ENCODE results near the gene TAF11L9.
"Not testable (repeated sequence)": the region's sequence is repeated elsewhere in the genome, so short reads cannot be mapped to it uniquely, and the experiment has no call there.

The TAF11L9 gene

DNA sequence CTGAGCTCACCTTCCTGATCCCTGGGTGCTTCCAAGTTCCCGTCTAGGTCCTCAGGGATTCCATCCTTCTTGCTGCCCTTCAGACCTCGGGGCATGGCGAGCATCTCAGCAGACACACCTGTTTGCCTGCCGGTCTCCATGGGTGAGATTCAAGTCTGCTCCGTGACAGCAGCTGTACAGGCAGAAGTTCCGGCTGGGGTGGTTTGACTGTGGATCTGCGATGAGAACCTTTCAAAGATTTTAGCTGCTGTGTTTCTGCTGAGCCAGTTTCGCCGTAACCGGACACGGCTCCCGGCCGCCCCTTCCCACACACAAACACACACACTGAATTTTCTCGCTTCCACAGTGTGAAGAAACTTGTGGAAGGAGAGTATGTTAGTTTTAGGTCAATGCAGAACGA lies at the start of gene TAF11L9:
Gene TAF11L9, minus strand, starts transcription at position 140 of the 400 bp plus-strand sequence.
- not testable (repeated sequence) for DNase-seq (ENCODE audit: low read depth)

- no peak for DNase-seq (ENCODE audit: low read depth)
Measured at GRCh38 chr5:17634160-17634559, 40.0 kb upstream of the TAF11L9 start, which contains the start of gene TAF11L14. Gene TAF11L14, plus strand, starts transcription at chr5:17634460.

DNA sequence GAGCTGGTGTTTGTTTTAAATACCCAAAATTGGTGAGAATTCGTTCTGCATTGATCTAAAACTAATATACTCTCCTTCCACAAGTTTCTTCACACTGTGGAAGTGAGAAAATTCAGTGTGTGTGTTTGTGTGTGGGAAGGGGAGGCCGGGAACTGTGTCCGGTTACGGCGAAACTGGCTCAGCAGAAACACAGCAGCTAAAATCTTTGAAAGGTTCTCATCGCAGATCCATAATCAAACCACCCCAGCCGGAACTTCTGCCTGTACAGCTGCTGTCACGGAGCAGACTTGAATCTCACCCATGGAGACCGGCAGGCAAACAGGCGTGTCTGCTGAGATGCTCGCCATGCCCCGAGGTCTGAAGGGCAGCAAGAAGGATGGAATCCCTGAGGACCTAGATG lies 37.6 kb upstream of the TAF11L9 start, which contains the start of gene TAF11L13:
Gene TAF11L13, plus strand, starts transcription at position 301 of the 400 bp plus-strand sequence.
- not testable (repeated sequence) for DNase-seq (ENCODE audit: low read depth)

DNA sequence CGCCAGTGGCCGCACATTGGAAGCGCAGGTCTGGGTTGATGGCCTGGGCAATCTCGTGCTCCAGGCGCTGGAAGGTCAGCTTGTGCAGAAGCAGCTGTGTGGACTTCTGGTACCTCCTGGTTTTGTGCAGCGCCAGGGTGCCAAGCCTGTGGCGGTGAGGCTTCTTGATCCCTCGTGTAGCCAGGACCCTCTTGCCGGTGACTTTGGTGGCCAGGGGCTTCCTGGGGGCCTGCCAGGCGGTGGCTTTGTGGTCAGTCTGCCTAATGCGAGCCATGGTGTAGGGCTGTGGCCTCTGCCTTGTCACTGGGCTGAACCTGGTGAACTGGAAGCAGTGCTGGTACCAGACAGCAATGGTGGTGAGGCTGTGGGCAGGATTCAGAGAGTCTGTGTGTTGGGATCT lies 31.5 kb upstream of the TAF11L9 start:
- no peak for DNase-seq (ENCODE audit: low read depth)

DNA sequence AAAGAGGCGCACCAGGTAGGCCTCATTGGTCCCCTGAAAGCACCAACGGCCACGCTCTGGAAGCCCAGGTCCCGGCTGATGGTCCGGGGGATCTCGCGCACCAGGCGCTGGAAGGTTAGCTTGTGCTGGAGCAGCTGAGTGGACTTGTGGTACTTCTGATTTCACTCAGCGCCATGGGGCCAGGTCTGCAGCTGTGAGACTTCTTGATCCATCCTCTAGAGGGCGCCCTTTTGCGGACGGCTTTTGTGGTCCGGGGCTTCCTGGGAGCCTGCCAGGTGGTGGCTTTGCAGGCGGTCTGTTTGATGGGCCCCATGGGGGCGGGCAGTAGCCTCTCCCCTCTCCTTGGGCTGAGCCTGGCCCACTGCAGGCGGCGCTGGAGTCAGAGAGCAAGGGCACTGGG lies 26.4 kb upstream of the TAF11L9 start:
- DNase-seq (ENCODE audit: low read depth), result no peak

GRCh38 chr5:17619354-17619753 lies 25.2 kb upstream of the TAF11L9 start:
- no peak for DNase-seq (ENCODE audit: low read depth)

DNA sequence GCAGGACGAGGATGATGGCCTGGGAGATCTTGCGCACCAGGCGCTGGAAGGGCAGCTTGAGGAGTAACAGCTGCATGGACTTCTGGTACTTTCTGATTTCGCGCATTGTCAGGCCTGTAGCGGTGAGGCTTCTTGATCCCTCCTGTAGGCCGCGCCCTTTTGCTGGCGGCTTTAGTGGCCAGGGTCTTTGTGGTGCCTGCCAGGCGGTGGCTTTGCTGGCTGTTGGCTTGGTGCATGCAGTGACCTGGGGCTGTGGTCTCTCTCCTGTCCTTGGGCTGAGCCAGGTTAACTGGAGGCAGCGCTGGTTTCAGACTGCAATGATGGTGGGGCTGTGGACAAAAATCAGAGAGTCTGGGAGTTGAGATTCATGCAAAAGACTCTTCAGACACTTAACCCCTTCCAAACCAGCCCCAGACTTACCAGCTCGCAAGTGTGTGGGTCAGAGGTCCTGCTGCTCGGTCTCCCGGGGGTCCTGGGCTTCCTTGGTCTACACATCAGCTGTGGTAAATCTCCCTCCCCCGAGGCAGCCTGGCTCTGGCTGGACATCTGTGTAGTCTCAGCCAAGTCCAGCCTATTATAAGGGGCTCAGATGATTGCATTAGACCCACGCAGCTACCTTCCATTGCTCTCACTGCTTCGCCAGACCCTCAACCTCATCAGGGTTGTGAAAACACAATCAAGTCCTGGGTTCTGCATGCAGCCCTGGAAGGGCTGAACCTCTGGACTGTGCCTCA lies 20.8 kb upstream of the TAF11L9 start:
- no peak for DNase-seq (ENCODE audit: low read depth)

DNA sequence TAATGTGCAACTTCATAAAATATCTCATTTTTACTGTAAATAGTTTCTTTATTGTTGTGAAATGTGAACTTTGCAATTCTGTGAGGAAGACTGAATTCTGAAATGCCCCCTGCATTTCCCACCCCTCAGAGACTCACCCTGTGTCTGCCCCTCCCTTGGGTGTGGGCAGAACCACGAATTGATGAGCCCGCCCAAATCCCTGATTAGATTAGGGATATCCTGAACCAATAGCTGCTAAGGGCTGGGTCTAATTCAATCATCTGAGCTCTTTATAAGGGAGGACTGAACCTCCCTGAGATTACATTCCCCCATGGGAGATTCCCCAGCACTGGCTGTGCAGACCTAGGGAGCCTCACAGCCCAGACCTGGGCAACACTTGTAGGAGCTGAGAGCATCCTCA lies 15.9 kb upstream of the TAF11L9 start, which contains the start of gene TAF11L12:
Gene TAF11L12, plus strand, starts transcription at position 301 of the 400 bp plus-strand sequence.
- not testable (repeated sequence) for DNase-seq (ENCODE audit: low read depth)

GRCh38 chr5:17607461-17607860 lies 13.3 kb upstream of the TAF11L9 start:
- not testable (repeated sequence) for DNase-seq (ENCODE audit: low read depth)

GRCh38 chr5:17604951-17605350 lies 10.8 kb upstream of the TAF11L9 start:
- no peak for DNase-seq (ENCODE audit: low read depth)

GRCh38 chr5:17603880-17604279 lies 9.7 kb upstream of the TAF11L9 start, which contains the start of gene TAF11L11:
Gene TAF11L11, plus strand, starts transcription at chr5:17604183.
- DNase-seq (ENCODE audit: low read depth), result not testable (repeated sequence)

GRCh38 chr5:17597728-17598127 lies 3.5 kb upstream of the TAF11L9 start, which contains the start of gene TAF11L10:
Gene TAF11L10, minus strand, starts transcription at chr5:17597828.
- DNase-seq (ENCODE audit: low read depth), result not testable (repeated sequence)

DNA sequence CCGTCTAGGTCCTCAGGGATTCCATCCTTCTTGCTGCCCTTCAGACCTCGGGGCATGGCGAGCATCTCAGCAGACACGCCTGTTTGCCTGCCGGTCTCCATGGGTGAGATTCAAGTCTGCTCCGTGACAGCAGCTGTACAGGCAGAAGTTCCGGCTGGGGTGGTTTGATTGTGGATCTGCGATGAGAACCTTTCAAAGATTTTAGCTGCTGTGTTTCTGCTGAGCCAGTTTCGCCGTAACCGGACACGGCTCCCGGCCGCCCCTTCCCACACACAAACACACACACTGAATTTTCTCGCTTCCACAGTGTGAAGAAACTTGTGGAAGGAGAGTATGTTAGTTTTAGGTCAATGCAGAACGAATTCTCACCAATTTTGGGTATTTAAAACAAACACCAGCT lies 3.3 kb downstream of the TAF11L9 start, which contains the start of gene TAF11L8:
Gene TAF11L8, minus strand, starts transcription at position 101 of the 400 bp plus-strand sequence.
- not testable (repeated sequence) for DNase-seq (ENCODE audit: low read depth)

- not testable (repeated sequence) for DNase-seq (ENCODE audit: low read depth)
Measured at GRCh38 chr5:17585658-17586057, 8.5 kb downstream of the TAF11L9 start, which contains the start of gene TAF11L7. Gene TAF11L7, minus strand, starts transcription at chr5:17585758.

Measured in CMK (cell line).